NCI-H226 (cell line): ENCODE data around the gene NAPA.

Source experiments
- DNase-seq: peaks from one replicate; pipeline ENCODE4 v3.0.0-alpha.2; 2015

Gene NAPA

GRCh38 chr19:47456721-47457474 is 58.0 kb downstream of the NAPA start:
- no peak for DNase-seq

- DNase-seq, result no peak
Measured at GRCh38 chr19:47450478-47450877, 64.4 kb downstream of the NAPA start.

DNA sequence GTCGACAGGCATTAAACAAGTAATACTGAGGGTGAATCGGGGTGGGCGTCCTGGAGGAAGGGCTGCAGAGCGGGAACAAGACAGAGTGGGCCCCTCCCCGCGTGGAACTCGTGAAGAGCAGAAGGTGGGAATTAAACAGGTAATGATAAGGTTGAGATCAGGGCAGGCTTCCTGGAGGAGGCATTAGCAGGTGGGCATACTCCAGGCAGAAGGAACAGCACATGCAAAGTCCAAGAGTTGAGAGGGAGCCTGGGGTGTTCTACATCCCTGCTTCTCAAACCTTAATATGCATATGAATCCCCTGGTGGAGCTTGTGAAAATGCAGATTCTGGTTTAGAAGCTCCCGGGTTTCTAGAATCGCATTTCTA is 66.5 kb downstream of the NAPA start:
- no peak for DNase-seq

- no peak for DNase-seq
Measured at GRCh38 chr19:47447470-47448359, 67.1 kb downstream of the NAPA start.

DNA sequence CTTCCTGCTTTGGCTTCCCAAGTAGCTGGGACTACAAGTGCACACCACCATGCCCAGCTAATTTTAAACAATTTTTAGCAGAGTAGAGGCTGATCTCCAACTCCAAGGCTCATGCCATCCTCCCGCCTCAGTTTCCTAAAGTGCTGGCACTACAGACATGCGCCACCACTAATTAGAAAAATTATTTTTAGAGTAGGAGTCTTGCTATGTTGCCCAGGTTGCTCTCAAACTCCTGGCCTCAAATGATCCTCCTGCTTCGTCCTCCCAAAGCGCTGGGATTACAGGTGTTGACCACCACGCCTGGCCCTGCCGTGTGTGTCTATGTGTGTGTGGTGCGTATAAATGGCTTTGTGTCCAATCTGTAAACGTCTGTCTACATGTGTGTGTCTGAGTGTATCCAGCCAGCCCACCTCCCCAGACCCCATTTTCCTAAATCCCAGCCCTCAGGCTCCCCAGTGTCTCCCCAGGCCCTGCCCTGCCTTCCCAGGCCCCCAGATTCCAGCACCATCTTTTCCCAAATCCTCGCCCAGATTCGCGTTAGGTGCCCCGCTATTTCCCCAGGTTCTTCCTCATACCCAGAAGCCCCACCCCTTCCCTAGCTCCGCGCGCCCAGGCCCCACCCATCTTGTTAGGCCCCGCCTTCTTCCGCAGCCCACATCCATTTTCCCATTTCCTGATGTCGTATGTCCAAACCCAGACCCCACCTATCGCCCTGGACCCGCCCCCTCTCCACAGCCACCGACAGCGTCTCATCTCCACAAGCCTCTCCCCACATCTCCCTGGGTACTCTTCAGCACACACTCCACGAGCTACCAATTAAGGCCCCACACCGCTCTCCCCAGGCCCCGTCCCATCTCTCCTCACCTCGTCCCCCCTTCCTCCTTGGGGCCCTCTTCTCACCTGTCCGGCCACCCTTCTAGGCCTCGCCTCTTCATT is 68.1 kb downstream of the NAPA start:
- DNase-seq, result peak; percentile 28

- peak; percentile 61 for DNase-seq
Measured at GRCh38 chr19:47445937-47446402, 68.9 kb downstream of the NAPA start.

DNA sequence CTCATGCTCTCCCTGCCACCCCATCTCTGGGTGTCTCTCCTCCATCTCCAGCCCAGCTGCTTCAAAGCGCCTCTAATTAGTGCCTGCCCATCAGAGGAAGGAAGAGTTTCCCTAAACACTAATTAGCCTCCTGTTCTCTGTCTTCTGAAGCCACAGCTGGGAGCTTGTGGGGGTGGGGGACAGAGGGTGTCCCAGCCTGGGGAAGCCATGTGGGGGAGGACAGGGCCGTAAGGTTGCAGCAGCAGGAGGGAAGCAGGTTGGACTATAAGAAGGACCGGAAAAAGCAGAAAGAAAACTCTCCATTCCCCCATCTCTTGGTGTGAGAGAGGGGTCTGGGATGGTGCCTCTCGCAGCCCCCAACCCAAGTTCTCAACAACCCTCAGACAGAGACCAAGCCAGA is 69.3 kb downstream of the NAPA start:
- no peak for DNase-seq

DNA sequence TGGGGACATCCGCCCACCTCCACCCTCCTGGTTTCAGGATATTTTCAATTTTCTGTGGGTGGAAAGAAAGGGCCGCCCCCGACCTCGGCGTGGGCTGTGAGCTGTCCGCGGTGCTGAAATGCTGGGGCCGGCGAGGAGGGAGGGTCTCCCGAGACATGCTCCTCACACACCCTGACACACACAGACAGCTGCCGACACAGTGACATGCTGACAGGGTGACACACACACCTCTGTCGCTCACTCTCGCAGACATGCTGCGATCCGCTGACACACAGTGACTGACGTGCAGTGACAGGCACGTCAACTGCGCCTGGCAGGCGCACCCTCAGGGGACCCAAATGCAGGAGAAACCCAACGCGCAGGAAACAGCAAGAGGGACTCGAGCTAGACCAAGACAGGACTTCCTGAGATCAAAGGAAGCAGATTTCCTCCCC is 70.5 kb downstream of the NAPA start:
- no peak for DNase-seq

DNA sequence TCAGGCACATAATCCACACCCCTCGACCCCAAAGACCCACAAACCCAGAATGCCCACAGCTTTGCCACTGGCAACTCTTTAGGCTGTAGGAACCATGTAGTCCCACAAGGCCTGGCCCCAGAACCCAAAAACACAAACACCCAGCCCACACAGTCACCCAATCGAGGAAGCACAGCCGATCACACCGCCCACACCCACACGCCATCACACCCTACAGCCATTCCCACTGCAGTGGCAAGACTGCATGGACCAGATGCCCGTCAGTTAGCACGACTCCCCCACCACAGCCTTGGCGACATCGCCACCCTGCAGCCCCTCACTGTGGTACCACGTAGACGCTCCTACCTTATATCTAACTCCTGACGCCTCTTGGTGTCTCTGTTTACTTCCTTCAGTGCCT is 71.5 kb downstream of the NAPA start:
- DNase-seq, result no peak

GRCh38 chr19:47438793-47439220 is 76.1 kb downstream of the NAPA start:
- DNase-seq, result no peak
